ENCODE results near the gene EPB41L4A.

Gene EPB41L4A

GRCh38 chr5:112119969-112120368, 299.1 kb downstream of the EPB41L4A start:
- Histone ChIP-seq H3K4me1 (ENCODE audit: control insufficient read depth, insufficient read depth, low read depth, low read length) (no peaks in the 10 kb centered on the region), H2BK120ac (ENCODE audit: low read depth, low read length) (no peak overlapping the region), H3K4me2 (ENCODE audit: low read length, poor library complexity, severe bottlenecking) (no peak overlapping the region), H3K4ac (ENCODE audit: low read depth in 1 of 2, low read length in 2 of 2) (no peak overlapping the region), H4K8ac (ENCODE audit: low read length) (no peak overlapping the region), H3K9ac (ENCODE audit: low read length) (no peak overlapping the region), H3K79me1 (replicated peaks; ENCODE audit: low read length, poor library complexity, severe bottlenecking) (no peaks in the 10 kb centered on the region), H2BK5ac (ENCODE audit: low read depth, low read length, poor library complexity, severe bottlenecking) (no peak overlapping the region), H2AFZ (ENCODE audit: low read depth, low read length) (no peak overlapping the region), H3K18ac (ENCODE audit: low read depth in 1 of 2, low read length in 2 of 2) (no peak overlapping the region), H2AK5ac (ENCODE audit: low read length, severe bottlenecking) (no peak overlapping the region), H2BK12ac (ENCODE audit: low read length in 2 of 2) (no peak overlapping the region), H3K9me3 (ENCODE audit: control insufficient read depth, low read length) (peaks cover 7% of the 10 kb centered on the region), H2BK15ac (ENCODE audit: low read depth, poor library complexity, severe bottlenecking) (no peak overlapping the region), H3K23ac (ENCODE audit: low read length in 2 of 2) (no peak overlapping the region), H3K27ac (ENCODE audit: low read length, poor library complexity, severe bottlenecking) (no peak overlapping the region), H3K14ac (ENCODE audit: low read length in 2 of 2) (no peak overlapping the region), H3K27me3 (ENCODE audit: control insufficient read depth in 1 of 2, insufficient read depth in 1 of 2, low read length in 2 of 2) (no peaks in the 10 kb centered on the region), H3K36me3 (ENCODE audit: control insufficient read depth in 1 of 2, insufficient read depth in 2 of 2, low read depth in 1 of 2, low read length in 2 of 2) (no peaks in the 10 kb centered on the region), H4K91ac (ENCODE audit: low read length) (no peak overlapping the region), H3K4me3 (ENCODE audit: insufficient read depth in 1 of 2, low read depth in 1 of 2, low read length in 2 of 2) (no peak overlapping the region)
- DNase-seq: no peak
- WGBS: 95% methylated on average over 1 of the region's 2 CpGs

DNA sequence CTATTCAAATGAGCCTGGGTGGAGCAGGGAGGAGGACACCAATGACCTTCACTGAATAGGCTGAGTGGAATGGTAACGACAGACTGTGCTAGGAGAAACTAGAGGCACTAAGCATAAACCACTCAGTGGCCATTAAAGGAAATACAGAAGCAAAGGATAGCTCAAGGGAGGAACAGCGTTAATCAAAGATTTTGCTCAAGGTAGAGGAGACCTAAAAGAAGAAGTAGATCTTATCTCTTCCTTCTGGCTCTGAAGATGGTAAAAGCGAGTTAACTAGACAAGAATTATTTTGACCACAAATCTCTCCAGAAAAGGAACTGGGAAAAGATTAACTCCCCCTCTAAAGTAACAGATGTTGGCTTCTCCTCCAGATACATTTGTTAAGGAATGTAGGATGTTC, 299.6 kb downstream of the EPB41L4A start:
- DNase-seq: no peak
- H3K18ac ChIP-seq (ENCODE audit: low read depth in 1 of 2, low read length in 2 of 2): no peak overlapping the region
- H3K23ac ChIP-seq (ENCODE audit: low read length in 2 of 2): no peak overlapping the region
- H3K4me2 ChIP-seq (ENCODE audit: low read length, poor library complexity, severe bottlenecking): no peak overlapping the region
- peaks cover 7% of the 10 kb centered on the region for H3K9me3 ChIP-seq (ENCODE audit: control insufficient read depth, low read length)
- H3K4ac ChIP-seq (ENCODE audit: low read depth in 1 of 2, low read length in 2 of 2): no peak overlapping the region
- no peaks in the 10 kb centered on the region for H3K4me1 ChIP-seq (ENCODE audit: control insufficient read depth, insufficient read depth, low read depth, low read length)
- no peak overlapping the region for H3K27ac ChIP-seq (ENCODE audit: low read length, poor library complexity, severe bottlenecking)
- 79% methylated on average over 2 of the region's 3 CpGs for WGBS
- no peak overlapping the region for H2BK120ac ChIP-seq (ENCODE audit: low read depth, low read length)
- H2BK15ac ChIP-seq (ENCODE audit: low read depth, poor library complexity, severe bottlenecking): no peak overlapping the region
- no peak overlapping the region for H3K9ac ChIP-seq (ENCODE audit: low read length)
- H3K4me3 ChIP-seq (ENCODE audit: insufficient read depth in 1 of 2, low read depth in 1 of 2, low read length in 2 of 2): no peak overlapping the region
- no peak overlapping the region for H2BK12ac ChIP-seq (ENCODE audit: low read length in 2 of 2)
- H3K14ac ChIP-seq (ENCODE audit: low read length in 2 of 2): no peak overlapping the region
- no peaks in the 10 kb centered on the region for H3K36me3 ChIP-seq (ENCODE audit: control insufficient read depth in 1 of 2, insufficient read depth in 2 of 2, low read depth in 1 of 2, low read length in 2 of 2)
- no peaks in the 10 kb centered on the region for H3K79me1 ChIP-seq (replicated peaks; ENCODE audit: low read length, poor library complexity, severe bottlenecking)
- no peaks in the 10 kb centered on the region for H3K27me3 ChIP-seq (ENCODE audit: control insufficient read depth in 1 of 2, insufficient read depth in 1 of 2, low read length in 2 of 2)
- no peak overlapping the region for H2AK5ac ChIP-seq (ENCODE audit: low read length, severe bottlenecking)
- H4K8ac ChIP-seq (ENCODE audit: low read length): no peak overlapping the region
- no peak overlapping the region for H2BK5ac ChIP-seq (ENCODE audit: low read depth, low read length, poor library complexity, severe bottlenecking)
- no peak overlapping the region for H4K91ac ChIP-seq (ENCODE audit: low read length)
- no peak overlapping the region for H2AFZ ChIP-seq (ENCODE audit: low read depth, low read length)

- no peak overlapping the region for H2BK12ac ChIP-seq (ENCODE audit: low read length in 2 of 2)
- H2BK5ac ChIP-seq (ENCODE audit: low read depth, low read length, poor library complexity, severe bottlenecking): no peak overlapping the region
- H2BK15ac ChIP-seq (ENCODE audit: low read depth, poor library complexity, severe bottlenecking): no peak overlapping the region
- no peak overlapping the region for H3K9ac ChIP-seq (ENCODE audit: low read length)
- H3K36me3 ChIP-seq (ENCODE audit: control insufficient read depth in 1 of 2, insufficient read depth in 2 of 2, low read depth in 1 of 2, low read length in 2 of 2): no peaks in the 10 kb centered on the region
- no peak overlapping the region for H3K23ac ChIP-seq (ENCODE audit: low read length in 2 of 2)
- H3K4me3 ChIP-seq (ENCODE audit: insufficient read depth in 1 of 2, low read depth in 1 of 2, low read length in 2 of 2): no peak overlapping the region
- H3K18ac ChIP-seq (ENCODE audit: low read depth in 1 of 2, low read length in 2 of 2): no peak overlapping the region
- no peak overlapping the region for H4K91ac ChIP-seq (ENCODE audit: low read length)
- no peak overlapping the region for H2BK120ac ChIP-seq (ENCODE audit: low read depth, low read length)
- H3K4me1 ChIP-seq (ENCODE audit: control insufficient read depth, insufficient read depth, low read depth, low read length): no peaks in the 10 kb centered on the region
- H3K79me1 ChIP-seq (replicated peaks; ENCODE audit: low read length, poor library complexity, severe bottlenecking): no peaks in the 10 kb centered on the region
- H3K4ac ChIP-seq (ENCODE audit: low read depth in 1 of 2, low read length in 2 of 2): no peak overlapping the region
- no peak overlapping the region for H3K14ac ChIP-seq (ENCODE audit: low read length in 2 of 2)
- H4K8ac ChIP-seq (ENCODE audit: low read length): no peak overlapping the region
- 100% methylated on average over 1 of the region's 1 CpG for WGBS
- H3K4me2 ChIP-seq (ENCODE audit: low read length, poor library complexity, severe bottlenecking): no peak overlapping the region
- no peak for DNase-seq
- H3K27ac ChIP-seq (ENCODE audit: low read length, poor library complexity, severe bottlenecking): no peak overlapping the region
- H3K27me3 ChIP-seq (ENCODE audit: control insufficient read depth in 1 of 2, insufficient read depth in 1 of 2, low read length in 2 of 2): no peaks in the 10 kb centered on the region
- no peak overlapping the region for H2AFZ ChIP-seq (ENCODE audit: low read depth, low read length)
- no peak overlapping the region for H2AK5ac ChIP-seq (ENCODE audit: low read length, severe bottlenecking)
- peaks cover 7% of the 10 kb centered on the region for H3K9me3 ChIP-seq (ENCODE audit: control insufficient read depth, low read length)
These were observed 301.5 kb downstream of the EPB41L4A start for GRCh38 chr5:112117551-112117950.

DNA sequence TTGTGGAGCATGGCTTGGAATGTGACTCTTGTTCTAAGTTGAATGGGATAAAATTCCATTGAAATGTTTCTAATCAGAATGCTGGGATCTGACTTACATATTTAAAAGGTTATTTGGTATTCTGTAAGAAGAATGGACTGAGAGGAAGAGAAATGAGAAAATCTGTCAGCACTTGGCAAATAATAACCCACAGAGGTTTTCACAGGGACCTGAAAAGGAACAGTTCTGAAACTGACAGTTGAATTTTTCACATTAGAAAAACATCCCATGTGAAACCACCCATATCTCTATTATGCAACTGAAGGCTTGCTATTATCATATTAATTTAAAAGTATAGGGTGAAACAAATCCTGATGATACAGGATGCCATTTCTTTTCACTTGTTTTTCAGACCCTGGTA, 302.7 kb downstream of the EPB41L4A start:
- Histone ChIP-seq H4K8ac (ENCODE audit: low read length) (no peak overlapping the region), H3K27me3 (ENCODE audit: control insufficient read depth in 1 of 2, insufficient read depth in 1 of 2, low read length in 2 of 2) (no peaks in the 10 kb centered on the region), H3K27ac (ENCODE audit: low read length, poor library complexity, severe bottlenecking) (no peak overlapping the region), H3K36me3 (ENCODE audit: control insufficient read depth in 1 of 2, insufficient read depth in 2 of 2, low read depth in 1 of 2, low read length in 2 of 2) (no peaks in the 10 kb centered on the region), H2AK5ac (ENCODE audit: low read length, severe bottlenecking) (no peak overlapping the region), H3K9ac (ENCODE audit: low read length) (no peak overlapping the region), H2BK15ac (ENCODE audit: low read depth, poor library complexity, severe bottlenecking) (no peak overlapping the region), H3K4me1 (ENCODE audit: control insufficient read depth, insufficient read depth, low read depth, low read length) (no peaks in the 10 kb centered on the region), H3K4me2 (ENCODE audit: low read length, poor library complexity, severe bottlenecking) (no peak overlapping the region), H4K91ac (ENCODE audit: low read length) (no peak overlapping the region), H2BK120ac (ENCODE audit: low read depth, low read length) (no peak overlapping the region), H3K4me3 (ENCODE audit: insufficient read depth in 1 of 2, low read depth in 1 of 2, low read length in 2 of 2) (no peak overlapping the region), H3K79me1 (replicated peaks; ENCODE audit: low read length, poor library complexity, severe bottlenecking) (no peaks in the 10 kb centered on the region), H2AFZ (ENCODE audit: low read depth, low read length) (no peak overlapping the region), H3K9me3 (ENCODE audit: control insufficient read depth, low read length) (peaks cover 7% of the 10 kb centered on the region), H3K14ac (ENCODE audit: low read length in 2 of 2) (no peak overlapping the region), H3K18ac (ENCODE audit: low read depth in 1 of 2, low read length in 2 of 2) (no peak overlapping the region), H3K4ac (ENCODE audit: low read depth in 1 of 2, low read length in 2 of 2) (no peak overlapping the region), H2BK12ac (ENCODE audit: low read length in 2 of 2) (no peak overlapping the region), H2BK5ac (ENCODE audit: low read depth, low read length, poor library complexity, severe bottlenecking) (no peak overlapping the region), H3K23ac (ENCODE audit: low read length in 2 of 2) (no peak overlapping the region)
- DNase-seq: no peak

Data from mesenchymal stem cell (in vitro differentiated cells and primary cell).